DND-41 (cell line): ENCODE results near the gene PTGES3L.

Source experiments
- EZH2 ChIP-seq: IDR thresholded peaks from 3 replicates; pipeline ENCODE4 v1.6.1; 2012; ENCODE audit warnings: borderline replicate concordance, low read depth, mild to moderate bottlenecking, moderate library complexity, low read length, inconsistent platforms; ENCODE audit not compliant: severe bottlenecking
- TF ChIP-seq, protein P1 (sequence below): IDR thresholded peaks from 2 replicates; pipeline ENCODE4 v1.5.1; 2012; ENCODE audit warnings: borderline replicate concordance, low read length, moderate library complexity, mild to moderate bottlenecking; ENCODE audit not compliant: poor library complexity, severe bottlenecking; ENCODE audit errors: extremely low read depth

DNA sequence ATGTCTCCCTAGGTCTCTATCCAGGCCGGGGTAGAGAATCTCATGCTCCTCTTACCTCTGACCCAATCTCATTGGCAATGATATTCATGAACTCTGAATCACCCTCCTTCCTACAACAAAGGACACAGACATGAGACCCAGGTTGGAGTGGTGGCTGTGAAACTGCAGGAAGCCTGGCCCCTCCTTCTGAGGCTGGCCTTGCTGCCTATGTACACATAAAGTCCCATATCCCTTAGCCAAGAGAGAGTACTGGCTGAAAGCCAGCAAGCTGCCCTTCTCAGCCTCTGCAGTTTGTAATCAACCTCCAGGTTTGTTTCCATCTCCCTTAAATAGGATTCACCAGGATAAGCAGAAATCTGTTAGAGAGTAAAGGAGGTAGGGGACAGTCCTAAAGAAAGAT lies 26.2 kb downstream of the PTGES3L start:
- TF ChIP-seq, protein P1, sequence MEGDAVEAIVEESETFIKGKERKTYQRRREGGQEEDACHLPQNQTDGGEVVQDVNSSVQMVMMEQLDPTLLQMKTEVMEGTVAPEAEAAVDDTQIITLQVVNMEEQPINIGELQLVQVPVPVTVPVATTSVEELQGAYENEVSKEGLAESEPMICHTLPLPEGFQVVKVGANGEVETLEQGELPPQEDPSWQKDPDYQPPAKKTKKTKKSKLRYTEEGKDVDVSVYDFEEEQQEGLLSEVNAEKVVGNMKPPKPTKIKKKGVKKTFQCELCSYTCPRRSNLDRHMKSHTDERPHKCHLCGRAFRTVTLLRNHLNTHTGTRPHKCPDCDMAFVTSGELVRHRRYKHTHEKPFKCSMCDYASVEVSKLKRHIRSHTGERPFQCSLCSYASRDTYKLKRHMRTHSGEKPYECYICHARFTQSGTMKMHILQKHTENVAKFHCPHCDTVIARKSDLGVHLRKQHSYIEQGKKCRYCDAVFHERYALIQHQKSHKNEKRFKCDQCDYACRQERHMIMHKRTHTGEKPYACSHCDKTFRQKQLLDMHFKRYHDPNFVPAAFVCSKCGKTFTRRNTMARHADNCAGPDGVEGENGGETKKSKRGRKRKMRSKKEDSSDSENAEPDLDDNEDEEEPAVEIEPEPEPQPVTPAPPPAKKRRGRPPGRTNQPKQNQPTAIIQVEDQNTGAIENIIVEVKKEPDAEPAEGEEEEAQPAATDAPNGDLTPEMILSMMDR, result no peak
- no peak for TF ChIP-seq EZH2
